ENCODE results near the gene STARD13. TPM values are rescaled to one million over a fixed set of nuclear protein-coding genes. Genes with fewer than 3 reads are reported as not detected.

STARD13 gene
- total RNA-seq, 1 experiment from 2014 or later = 2.1 TPM

GRCh38 chr13:33107361-33107760 is 178.2 kb downstream of the STARD13 start:
- Histone ChIP-seq H2BK20ac (ENCODE audit: low read depth, low read length, poor library complexity, severe bottlenecking) (no peak overlapping the region), H3T11ph (ENCODE audit: low read length) (no peak overlapping the region), H4K91ac (ENCODE audit: insufficient read length, low read depth, low read length) (no peak overlapping the region), H3K56ac (ENCODE audit: insufficient read length, low read depth, low read length) (no peak overlapping the region), H3K27me3 (ENCODE audit: insufficient read depth, low read length) (0 out of 2 replicates have a peak, but pooled peaks cover 2% of the 10 kb centered on the region), H4K5ac (ENCODE audit: insufficient read length, low read depth, low read length) (no peak overlapping the region), H3K27ac (ENCODE audit: insufficient read length, low read depth, low read length) (no peak overlapping the region), H3K4me2 (ENCODE audit: insufficient read depth, insufficient read length, low read length) (no peak overlapping the region), H2AFZ (ENCODE audit: low read length) (no peak overlapping the region), H3K79me1 (ENCODE audit: insufficient read depth, low read depth, low read length, poor library complexity, severe bottlenecking) (no peaks in the 10 kb centered on the region), H4K20me1 (ENCODE audit: control insufficient read depth, insufficient read depth, insufficient read length) (no peaks in the 10 kb centered on the region), H3K9me3 (ENCODE audit: control insufficient read depth, low read depth, low read length) (no peaks in the 10 kb centered on the region), H2BK120ac (ENCODE audit: low read depth, low read length, poor library complexity, severe bottlenecking) (no peak overlapping the region), H4K8ac (replicated peaks; ENCODE audit: insufficient read length, low read depth, low read length) (no peak overlapping the region), H3K79me2 (ENCODE audit: insufficient read depth, low read length) (no peaks in the 10 kb centered on the region), H3K9ac (ENCODE audit: extremely low read depth, insufficient read length, low read length) (no peak overlapping the region), H2AK5ac (ENCODE audit: insufficient read length, low read length) (no peak overlapping the region), H3K23me2 (ENCODE audit: insufficient read length, low read depth, low read length, poor library complexity, severe bottlenecking) (no peaks in the 10 kb centered on the region), H3K14ac (ENCODE audit: insufficient read depth, low read length) (no peak overlapping the region), H3K18ac (ENCODE audit: insufficient read length, low read depth, low read length) (no peak overlapping the region), H3K4ac (ENCODE audit: low read depth, low read length) (no peak overlapping the region), H2BK12ac (ENCODE audit: insufficient read length, low read depth, low read length) (no peak overlapping the region), H3K4me1 (ENCODE audit: insufficient read depth, low read length) (no peaks in the 10 kb centered on the region), H2BK5ac (ENCODE audit: insufficient read length, low read length) (no peak overlapping the region), H2BK15ac (ENCODE audit: low read depth, low read length) (no peak overlapping the region), H3K23ac (ENCODE audit: insufficient read length, low read depth, low read length) (no peak overlapping the region)
- H3K27ac Mint-ChIP-seq = peak overlapping the region in 1 of 3 experiments; percentile 9; a peak in 1 of 7 replicates
- H3K4me1 Mint-ChIP-seq = no peaks in the 10 kb centered on the region
- no peak overlapping the region for H3K4me3 Mint-ChIP-seq
- no peaks in the 10 kb centered on the region for H3K27me3 Mint-ChIP-seq (ENCODE audit: low read depth)
- peaks cover 0 to 7% (median 0%) of the 10 kb centered on the region in 3 experiments; a peak in 2 of 7 replicates for H3K36me3 Mint-ChIP-seq (ENCODE audit: insufficient read depth in 1 of 3, low read depth in 3 of 3)
- DNase-seq = no peak
- no peak for TF ChIP-seq CTCF (conservative IDR thresholded peaks at IDR 0.05)
- WGBS (ENCODE audit: extremely low coverage, insufficient read length, low lambda C conversion rate) = no CpG with 5 or more reads among the region's 2 CpGs
- H3K9me3 Mint-ChIP-seq = no peaks in the 10 kb centered on the region

Measured in H9 (cell line).